Body of pancreas (tissue), 4 donors: Measurements from ENCODE around the gene TINAGL1.

ENCODE experiments used
- CTCF ChIP-seq, 7 experiments: fragments of 450-650 bp in 4 of 7; fragments of 200-600 bp in 3 of 7; sonication (generic) in 3 of 7; IDR thresholded peaks; one replicate each; pipeline ENCODE4 v1.5.1; 2016 to 2019; ENCODE audit warnings: antibody characterized with exemption in 7 of 7
- POLR2A ChIP-seq, 3 donors: fragments of 450-650 bp; IDR thresholded peaks; one replicate each; pipeline ENCODE4 v1.6.1; 2016; ENCODE audit warnings: antibody characterized with exemption in 3 of 3, mild to moderate bottlenecking in 2 of 3

- no peak for TF ChIP-seq CTCF (IDR thresholded peaks at IDR 0.05)
- TF ChIP-seq POLR2A (IDR thresholded peaks at IDR 0.05) = no peak
Measured at GRCh38 chr1:31529999-31530684, 46.2 kb upstream of the TINAGL1 start.
